Activated CD4-positive, alpha-beta T cell treated with anti-CD3 and anti-CD28 coated beads, Interleukin-2, amount 50 U/mL, for 16 hours (primary cell): ENCODE measurements around the gene MPP4.
"Not testable (repeated sequence)": the region's sequence is repeated elsewhere in the genome, so short reads cannot be mapped to it uniquely, and the experiment has no call there.

Source experiments
- DNase-seq: peaks from one replicate; pipeline ENCODE4 v3.0.0-alpha.2; 2020

MPP4 gene

GRCh38 chr2:201671205-201671604, 27.2 kb downstream of the MPP4 start:
- DNase-seq, result not testable (repeated sequence)

DNA sequence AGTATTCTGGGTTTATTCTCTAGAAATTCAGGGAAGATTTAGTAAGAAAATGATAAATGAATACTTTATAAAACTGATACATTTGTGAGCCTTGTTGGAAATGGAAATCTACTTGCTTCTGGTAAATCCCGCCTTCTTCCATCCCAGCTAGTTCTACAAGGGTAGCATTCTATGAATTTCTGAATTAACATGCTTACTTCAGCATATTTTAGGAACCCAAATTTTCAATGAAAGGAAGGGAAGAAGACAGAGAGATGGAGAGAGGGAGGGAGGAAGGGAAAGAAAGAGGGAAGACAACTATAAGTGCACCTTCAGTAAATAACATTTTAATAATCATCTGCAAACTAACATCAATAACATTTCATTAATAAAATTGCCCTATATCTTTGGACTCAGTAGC, 28.6 kb downstream of the MPP4 start:
- no peak for DNase-seq

- no peak for DNase-seq
Measured at GRCh38 chr2:201668402-201668910, 30.0 kb downstream of the MPP4 start.

DNA sequence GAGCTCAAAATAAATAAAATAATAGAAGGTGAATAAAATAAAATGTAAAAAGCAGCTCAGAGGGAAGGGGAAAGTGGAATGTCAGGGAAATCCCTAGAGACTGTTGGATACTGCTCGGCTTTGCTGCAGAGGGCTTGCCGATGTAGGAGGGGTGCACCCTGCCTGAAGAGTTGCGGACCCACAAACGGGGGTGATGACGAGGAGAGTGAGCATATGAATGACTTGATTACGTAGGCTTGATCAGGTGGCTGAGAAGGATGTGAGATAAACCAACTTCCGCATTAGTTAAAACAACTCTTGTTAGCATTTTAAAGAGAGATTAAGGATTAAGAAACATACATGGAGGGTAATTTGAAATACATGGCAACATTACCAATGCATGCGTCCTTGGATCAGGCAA, 34.1 kb downstream of the MPP4 start:
- DNase-seq, result no peak

GRCh38 chr2:201661366-201661765, 37.1 kb downstream of the MPP4 start:
- DNase-seq, result no peak

GRCh38 chr2:201660293-201660895, 38.0 kb downstream of the MPP4 start:
- DNase-seq, result no peak

DNA sequence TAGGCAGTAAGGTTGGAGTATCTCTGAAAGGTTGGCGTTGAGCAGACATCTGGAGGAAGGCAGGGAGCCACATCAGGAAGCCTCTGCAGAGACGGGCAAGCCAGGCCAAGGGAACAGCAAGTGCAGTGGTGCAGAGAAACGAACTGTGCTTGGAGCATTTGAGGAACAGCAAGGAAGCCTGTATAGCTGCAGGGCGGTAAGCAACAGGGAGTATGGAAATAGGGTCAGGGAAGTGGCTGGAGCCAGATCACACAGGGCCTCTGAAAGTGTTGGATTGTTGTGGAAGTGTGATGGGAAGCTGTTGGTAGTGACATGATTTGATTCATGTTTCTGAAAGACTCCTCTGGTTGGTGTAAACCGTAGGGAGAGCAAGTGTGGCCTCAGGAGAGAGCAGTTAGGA, 41.7 kb downstream of the MPP4 start:
- no peak for DNase-seq

- DNase-seq, result no peak
Measured at GRCh38 chr2:201656102-201656501, 42.3 kb downstream of the MPP4 start.

DNA sequence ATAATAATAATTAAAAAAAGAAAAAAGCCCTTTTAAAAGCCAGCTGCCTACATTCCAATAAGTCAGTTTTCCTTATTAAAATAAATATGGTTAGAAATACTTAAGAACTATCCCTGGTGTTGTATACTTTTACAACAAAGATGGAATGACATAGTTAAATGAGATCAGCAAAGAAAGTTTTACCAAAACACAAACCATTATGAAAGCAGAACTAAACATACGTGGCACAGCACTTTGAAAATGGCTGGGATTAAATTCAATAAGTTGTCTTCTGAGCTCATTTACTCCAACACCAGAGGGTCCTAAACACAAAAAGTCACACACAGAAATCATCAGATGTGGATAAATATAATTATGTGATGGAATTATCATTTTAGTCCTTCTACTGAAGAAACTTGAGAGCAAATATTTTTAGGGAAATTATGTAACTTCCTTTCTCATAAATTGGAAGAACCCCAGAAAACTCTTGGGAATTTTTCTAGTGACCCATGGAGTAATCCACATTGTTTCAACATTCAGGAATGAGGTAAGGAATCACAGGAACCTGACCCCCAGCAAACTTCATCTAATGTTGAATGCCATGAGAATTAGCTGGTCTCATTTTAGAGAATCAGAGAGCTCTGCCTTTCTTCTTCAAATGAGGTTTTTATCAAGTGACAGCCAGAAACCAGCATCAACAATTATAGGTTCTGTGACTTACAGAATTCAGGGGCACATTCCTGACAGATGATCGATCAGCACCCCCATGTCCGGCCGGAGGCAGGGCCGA, 43.6 kb downstream of the MPP4 start:
- DNase-seq, result no peak

DNA sequence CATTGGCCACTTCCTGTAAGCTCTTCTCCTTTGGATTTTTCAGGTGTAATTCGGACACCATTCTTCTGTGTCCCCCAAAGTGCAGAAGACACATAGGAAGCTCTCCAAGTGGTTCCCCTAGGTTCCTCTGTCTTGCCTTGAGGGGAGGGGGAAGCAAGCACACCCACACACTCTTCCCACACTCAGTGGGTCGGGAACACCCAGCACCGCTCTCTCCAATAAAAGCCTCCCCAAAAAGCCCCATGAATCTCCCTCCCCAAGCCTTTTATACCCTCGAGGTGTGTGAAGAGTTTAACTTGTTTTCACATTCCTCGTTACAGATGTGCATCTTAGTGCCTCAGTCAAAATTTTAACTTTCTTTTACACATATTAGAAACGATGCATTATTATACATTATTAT, 45.2 kb downstream of the MPP4 start:
- no peak for DNase-seq

GRCh38 chr2:201649442-201649841, 49.0 kb downstream of the MPP4 start:
- no peak for DNase-seq

GRCh38 chr2:201647431-201647830, 51.0 kb downstream of the MPP4 start:
- DNase-seq, result no peak

DNA sequence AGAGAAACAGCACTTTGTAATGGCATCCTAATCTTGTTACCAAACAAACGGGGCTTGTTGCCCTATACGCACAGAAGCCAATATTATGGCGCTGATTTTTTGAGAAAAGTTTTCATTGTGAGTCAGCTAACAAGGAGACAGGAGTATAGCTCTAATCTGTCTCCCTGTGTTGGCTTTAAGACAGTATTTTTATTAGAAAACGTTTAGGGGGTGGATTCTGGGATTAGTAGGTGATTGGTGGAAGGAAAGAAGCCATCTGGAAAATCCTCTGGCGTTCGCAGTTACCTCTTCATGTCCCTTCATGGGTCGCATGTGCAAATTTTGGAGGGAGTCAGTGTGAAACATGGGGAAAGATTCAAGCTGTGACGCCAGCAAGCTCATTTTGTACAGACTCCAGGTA, 54.4 kb downstream of the MPP4 start:
- DNase-seq, result no peak

GRCh38 chr2:201643216-201643890, 55.1 kb downstream of the MPP4 start, which contains the start of gene TMEM237:
Gene TMEM237, minus strand, starts transcription at chr2:201643503. Its CDS starts 103 bp downstream, at chr2:201643400.
- peak; percentile 43 for DNase-seq

GRCh38 chr2:201642579-201643215, 55.7 kb downstream of the MPP4 start:
- peak; percentile 84 for DNase-seq

GRCh38 chr2:201642086-201642578, 56.3 kb downstream of the MPP4 start:
- DNase-seq, result no peak

DNA sequence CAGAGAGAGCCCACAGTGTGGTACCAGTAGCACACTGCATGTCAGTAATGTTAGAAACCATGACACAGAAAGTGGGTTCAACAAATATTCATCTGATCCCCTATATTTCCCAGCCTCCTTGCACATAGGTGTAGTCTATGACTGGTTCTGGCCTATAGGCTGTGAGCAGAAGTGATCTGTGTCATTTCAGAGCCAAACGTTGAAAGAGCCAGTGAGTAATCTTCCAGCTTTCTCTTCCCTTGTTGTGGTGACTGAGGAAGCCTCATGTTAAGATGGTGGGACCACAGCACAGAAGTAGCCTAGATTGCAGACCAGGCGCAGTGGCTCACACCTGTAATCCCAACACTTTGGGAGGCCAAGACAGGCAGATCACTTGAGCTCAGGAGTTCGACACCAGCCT, 59.2 kb downstream of the MPP4 start:
- DNase-seq, result peak; percentile 12

DNA sequence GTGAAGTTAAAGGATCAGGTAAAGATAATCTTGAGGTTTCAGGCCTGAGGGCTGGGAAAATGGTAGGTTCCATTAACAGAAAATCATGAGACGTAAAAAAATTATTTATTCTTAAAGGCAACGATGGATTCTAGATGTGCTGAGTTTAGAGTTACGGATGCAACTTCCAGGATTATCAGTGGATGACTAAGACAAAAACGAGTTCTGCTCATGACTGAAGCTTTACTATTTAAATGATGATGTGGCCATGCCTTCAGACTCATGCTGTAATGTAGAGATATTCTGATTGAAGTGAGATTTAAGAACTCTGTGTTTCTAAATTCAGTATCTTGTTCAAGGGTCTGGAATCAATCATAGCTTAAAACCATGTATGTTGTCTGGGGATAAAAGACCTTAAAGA, 60.1 kb downstream of the MPP4 start:
- no peak for DNase-seq

DNA sequence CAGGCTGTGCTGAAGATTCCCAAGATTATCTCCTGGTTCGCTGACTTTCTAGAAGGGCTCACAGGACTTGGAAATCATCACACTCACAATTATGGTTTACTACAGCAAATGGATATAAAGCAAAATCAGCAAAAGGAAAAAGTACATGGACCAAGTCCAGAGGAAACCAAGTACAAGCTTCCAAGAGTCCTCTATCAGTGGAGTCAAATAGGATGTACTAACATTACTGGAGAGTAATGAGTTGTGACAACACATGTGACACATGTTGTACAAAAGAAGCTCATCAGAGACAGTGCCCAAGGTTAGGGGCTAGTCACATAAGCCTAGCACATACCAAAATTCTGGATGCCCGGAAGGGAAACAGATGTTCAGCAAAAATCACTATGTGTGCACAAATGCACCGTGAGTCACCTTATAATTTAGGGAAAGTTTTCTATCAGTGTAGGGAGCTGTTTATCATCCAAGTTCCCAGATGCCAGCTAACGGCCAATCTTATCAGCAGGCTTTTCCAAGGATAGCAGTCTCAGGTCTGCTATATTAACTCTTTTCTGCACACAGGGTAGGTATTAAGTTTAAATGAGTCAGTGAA, 64.7 kb downstream of the MPP4 start:
- DNase-seq, result no peak

GRCh38 chr2:201631041-201631440, 67.4 kb downstream of the MPP4 start:
- DNase-seq, result no peak

GRCh38 chr2:201630577-201630976, 67.9 kb downstream of the MPP4 start:
- DNase-seq, result no peak

- DNase-seq, result no peak
Measured at GRCh38 chr2:201628545-201628944, 69.9 kb downstream of the MPP4 start.
